Neural progenitor cell (in vitro differentiated cells): Measurements from ENCODE around the gene CELSR2. TPM values are rescaled to one million over a fixed set of nuclear protein-coding genes. Genes with fewer than 3 reads are reported as not detected.

Experiments used
- DNase-seq: peaks from one replicate; pipeline ENCODE4 v3.0.0-alpha.2; 2016; ENCODE audit warnings: low spot score
- H2AFZ ChIP-seq: fragments of 200-600 bp; sonication (generic); replicated peaks from 2 replicates; pipeline ENCODE4 v1.6.1; 2016; ENCODE audit warnings: antibody characterized with exemption
- H3F3A ChIP-seq: fragments of 200-600 bp; sonication (generic); 2 replicates; pipeline ENCODE4 v1.6.1; 2016; ENCODE audit warnings: antibody characterized with exemption, low read depth
- H3K27ac ChIP-seq: fragments of 200-600 bp; sonication (generic); 2 replicates; pipeline ENCODE4 v1.5.1; 2016; ENCODE audit warnings: mild to moderate bottlenecking
- H3K27me3 ChIP-seq: fragments of 200-600 bp; sonication (generic); 2 replicates; pipeline ENCODE4 v1.6.1; 2016; ENCODE audit warnings: mild to moderate bottlenecking, moderate library complexity
- H3K36me3 ChIP-seq: fragments of 200-600 bp; sonication (generic); 2 replicates; pipeline ENCODE4 v1.5.1; 2016
- H3K4me1 ChIP-seq: fragments of 200-600 bp; sonication (generic); 2 replicates; pipeline ENCODE4 v1.6.1; 2016; ENCODE audit warnings: mixed run types
- H3K4me2 ChIP-seq: fragments of 200-600 bp; sonication (generic); 2 replicates; pipeline ENCODE4 v1.6.1; 2016
- H3K4me3 ChIP-seq: fragments of 200-600 bp; sonication (generic); 2 replicates; pipeline ENCODE4 v1.5.1; 2016
- H3K79me2 ChIP-seq: fragments of 200-600 bp; sonication (generic); 2 replicates; pipeline ENCODE4 v1.6.1; 2016; ENCODE audit warnings: low read depth
- H3K9ac ChIP-seq: fragments of 200-600 bp; sonication (generic); 2 replicates; pipeline ENCODE4 v1.6.1; 2016
- H3K9me3 ChIP-seq: fragments of 200-600 bp; sonication (generic); 2 replicates; pipeline ENCODE4 v1.5.1; 2016; ENCODE audit warnings: low read depth
- H4K20me1 ChIP-seq: fragments of 200-600 bp; sonication (generic); 2 replicates; pipeline ENCODE4 v1.6.1; 2016; ENCODE audit warnings: low read depth
- H3K27ac Mint-ChIP-seq: 3 replicates; pipeline ENCODE4 v1.8.0; 2021; ENCODE audit warnings: mixed read lengths
- H3K27me3 Mint-ChIP-seq: 2 replicates; pipeline ENCODE4 v1.8.0; 2022; ENCODE audit warnings: low read depth, mild to moderate bottlenecking, inconsistent platforms, moderate library complexity, mixed read lengths; ENCODE audit not compliant: insufficient read depth
- H3K36me3 Mint-ChIP-seq: 3 replicates; pipeline ENCODE4 v1.8.0; 2021; ENCODE audit warnings: mixed read lengths
- H3K4me1 Mint-ChIP-seq: 3 replicates; pipeline ENCODE4 v1.8.0; 2021; ENCODE audit warnings: mixed read lengths
- H3K4me3 Mint-ChIP-seq: 3 replicates; pipeline ENCODE4 v1.8.0; 2021; ENCODE audit warnings: mild to moderate bottlenecking, moderate library complexity, mixed read lengths
- H3K9me3 Mint-ChIP-seq: 3 replicates; pipeline ENCODE4 v1.8.0; 2020; ENCODE audit warnings: mixed read lengths
- CTCF ChIP-seq: fragments of 200-600 bp; sonication (generic); IDR thresholded peaks from 2 replicates; pipeline ENCODE4 v1.5.1; 2017; ENCODE audit warnings: antibody characterized with exemption, mild to moderate bottlenecking
- EZH2 ChIP-seq: fragments of 200-600 bp; sonication (generic); IDR thresholded peaks from 2 replicates; pipeline ENCODE4 v1.6.1; 2017; ENCODE audit warnings: antibody characterized with exemption, mild to moderate bottlenecking, moderate library complexity
- EZH2phosphoT487 ChIP-seq: fragments of 200-600 bp; sonication (generic); IDR thresholded peaks from 2 replicates; pipeline ENCODE4 v1.6.1; 2017; ENCODE audit warnings: antibody characterized with exemption
- total RNA-seq: library from RNA; depleted of rRNA; stranded (reverse); fragments of >200 nt; gene quantifications from 2 replicates; pipeline ENCODE4 v1.2.3, GENCODE V29; 2015; ENCODE audit warnings: low replicate concordance

The CELSR2 gene
- total RNA-seq, 1 donor from 2014 or later = 11.1 TPM

GRCh38 chr1:109254621-109255096 lies 5.3 kb downstream of the CELSR2 start:
- peak overlapping the region; percentile 89 for H3K27ac Mint-ChIP-seq
- peak overlapping the region; percentile 67 for H3K4me3 Mint-ChIP-seq
- H3K36me3 ChIP-seq = no peaks in the 10 kb centered on the region
- H3K9ac ChIP-seq = no peak overlapping the region
- no peak overlapping the region for H2AFZ ChIP-seq
- H3K9me3 Mint-ChIP-seq = peaks cover 23% of the 10 kb centered on the region
- peaks cover 85% of the 10 kb centered on the region for H3K79me2 ChIP-seq
- H3K27ac ChIP-seq = peak overlapping the region; percentile 71
- H3K27me3 ChIP-seq = peaks cover 3% of the 10 kb centered on the region
- peaks cover 4% of the 10 kb centered on the region for H4K20me1 ChIP-seq
- H3K4me1 ChIP-seq = peaks cover 57% of the 10 kb centered on the region
- H3K4me1 Mint-ChIP-seq = peaks cover 70% of the 10 kb centered on the region
- TF ChIP-seq EZH2 (no peak), EZH2phosphoT487 (no peak), CTCF (no peak)
- H3F3A ChIP-seq = peaks cover 47% of the 10 kb centered on the region
- no peak for DNase-seq
- peaks cover 42% of the 10 kb centered on the region for H3K36me3 Mint-ChIP-seq
- H3K9me3 ChIP-seq = no peaks in the 10 kb centered on the region
- peaks cover 7% of the 10 kb centered on the region for H3K27me3 Mint-ChIP-seq
- peak overlapping the region; percentile 31 for H3K4me3 ChIP-seq
- H3K4me2 ChIP-seq = peak overlapping the region; percentile 72

DNA sequence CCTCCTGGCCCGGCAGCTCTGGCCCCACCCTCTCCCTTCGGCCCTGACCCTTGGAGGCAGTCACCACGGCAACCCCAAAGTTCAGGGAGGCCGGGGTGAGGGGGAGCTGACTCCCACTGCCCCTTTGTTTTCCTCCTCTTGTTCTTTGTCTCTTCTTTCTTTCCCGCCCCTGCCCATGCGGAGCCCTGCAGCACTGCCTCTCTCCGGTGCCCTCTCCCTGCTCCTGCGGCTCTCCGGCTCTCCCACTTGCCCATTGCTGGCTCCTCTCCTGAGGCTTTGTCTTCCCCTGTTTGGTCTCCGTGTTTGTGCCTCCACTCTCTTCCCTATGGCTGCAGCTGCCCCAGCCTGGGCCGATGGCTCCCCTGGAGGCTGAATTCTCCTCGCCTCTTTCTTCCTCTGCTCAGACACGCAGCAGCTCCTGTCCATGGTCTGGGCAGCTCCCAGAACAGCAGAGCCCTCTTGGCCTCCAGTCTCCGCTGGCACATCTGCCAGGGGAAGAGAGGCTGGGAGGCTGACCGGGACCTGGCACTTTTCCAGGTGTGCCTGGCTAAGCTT lies 5.8 kb downstream of the CELSR2 start:
- peak; percentile 36 for TF ChIP-seq CTCF
- TF ChIP-seq EZH2phosphoT487 = no peak
- Histone ChIP-seq H2AFZ (no peak overlapping the region), H4K20me1 (peaks cover 4% of the 10 kb centered on the region), H3K4me3 (peak overlapping the region; percentile 31), H3K9ac (no peak overlapping the region), H3K27ac (peak overlapping the region; percentile 71), H3K4me1 (peaks cover 58% of the 10 kb centered on the region), H3F3A (peaks cover 49% of the 10 kb centered on the region), H3K27me3 (peaks cover 1% of the 10 kb centered on the region), H3K79me2 (peaks cover 80% of the 10 kb centered on the region), H3K9me3 (no peaks in the 10 kb centered on the region), H3K4me2 (peak overlapping the region; percentile 72), H3K36me3 (no peaks in the 10 kb centered on the region)
- peak; percentile 84 for DNase-seq
- Mint-ChIP-seq H3K36me3 (peaks cover 42% of the 10 kb centered on the region), H3K27me3 (peaks cover 8% of the 10 kb centered on the region), H3K27ac (peak overlapping the region; percentile 89), H3K4me3 (peak overlapping the region; percentile 67), H3K4me1 (peaks cover 76% of the 10 kb centered on the region), H3K9me3 (peaks cover 23% of the 10 kb centered on the region)

- H3K27me3 Mint-ChIP-seq = peaks cover 10% of the 10 kb centered on the region
- peak overlapping the region; percentile 71 for H3K27ac ChIP-seq
- H3K27ac Mint-ChIP-seq = peak overlapping the region; percentile 89
Observed at GRCh38 chr1:109255678-109256077, 6.3 kb downstream of the CELSR2 start.

DNA sequence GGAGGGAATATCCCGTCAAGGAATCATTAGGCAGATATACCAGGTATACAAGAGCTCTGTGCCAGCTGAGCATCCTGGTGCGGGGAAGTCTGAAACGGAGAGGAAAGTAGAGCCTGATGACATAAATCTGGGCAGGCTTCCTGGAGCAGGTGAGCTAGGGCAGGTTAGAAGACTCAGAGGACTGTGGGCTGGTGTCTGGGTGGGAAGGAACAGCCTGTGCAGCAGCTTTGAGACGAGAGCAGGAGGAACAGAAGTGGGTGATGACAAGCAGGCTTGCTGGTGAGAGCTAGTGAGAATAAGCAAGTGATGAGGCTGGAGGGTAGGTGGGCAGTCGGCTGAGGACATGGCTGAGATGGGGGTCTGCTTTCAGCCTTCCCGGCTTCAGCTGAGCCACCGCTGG lies 6.7 kb downstream of the CELSR2 start:
- Mint-ChIP-seq H3K4me3 (peak overlapping the region; percentile 67), H3K9me3 (peaks cover 17% of the 10 kb centered on the region), H3K27ac (peak overlapping the region; percentile 89), H3K27me3 (peaks cover 10% of the 10 kb centered on the region), H3K36me3 (peaks cover 36% of the 10 kb centered on the region), H3K4me1 (peaks cover 83% of the 10 kb centered on the region)
- H2AFZ ChIP-seq = no peak overlapping the region
- H3K9ac ChIP-seq = no peak overlapping the region
- no peaks in the 10 kb centered on the region for H3K27me3 ChIP-seq
- no peak overlapping the region for H3K4me3 ChIP-seq
- H4K20me1 ChIP-seq = peaks cover 4% of the 10 kb centered on the region
- peak overlapping the region; percentile 72 for H3K4me2 ChIP-seq
- H3K27ac ChIP-seq = no peak overlapping the region
- peaks cover 60% of the 10 kb centered on the region for H3K4me1 ChIP-seq
- peaks cover 52% of the 10 kb centered on the region for H3F3A ChIP-seq
- peaks cover 71% of the 10 kb centered on the region for H3K79me2 ChIP-seq
- no peak for DNase-seq
- no peaks in the 10 kb centered on the region for H3K9me3 ChIP-seq
- TF ChIP-seq EZH2phosphoT487 = no peak
- no peak for TF ChIP-seq CTCF
- TF ChIP-seq EZH2 = no peak
- no peaks in the 10 kb centered on the region for H3K36me3 ChIP-seq

More at GRCh38 chr1:109255678-109256077, 6.3 kb downstream of the CELSR2 start:
- Histone ChIP-seq H3K4me1 (peaks cover 60% of the 10 kb centered on the region), H3K27me3 (no peaks in the 10 kb centered on the region), H3F3A (peaks cover 52% of the 10 kb centered on the region), H3K4me3 (peak overlapping the region; percentile 31), H3K4me2 (peak overlapping the region; percentile 72), H2AFZ (no peak overlapping the region), H3K36me3 (no peaks in the 10 kb centered on the region), H3K9ac (no peak overlapping the region), H4K20me1 (peaks cover 4% of the 10 kb centered on the region), H3K9me3 (no peaks in the 10 kb centered on the region), H3K79me2 (peaks cover 75% of the 10 kb centered on the region)
- DNase-seq = no peak
- Mint-ChIP-seq H3K36me3 (peaks cover 40% of the 10 kb centered on the region), H3K4me3 (peak overlapping the region; percentile 67), H3K4me1 (peaks cover 81% of the 10 kb centered on the region), H3K9me3 (peaks cover 21% of the 10 kb centered on the region)
- TF ChIP-seq EZH2 (no peak), EZH2phosphoT487 (no peak)
